Chondrocyte (in vitro differentiated cells): Measurements from ENCODE around the gene RSRC1. TPM values are rescaled to one million over a fixed set of nuclear protein-coding genes. Genes with fewer than 3 reads are reported as not detected.
"Not testable (repeated sequence)": the region's sequence is repeated elsewhere in the genome, so short reads cannot be mapped to it uniquely, and the experiment has no call there.

Source experiments
- DNase-seq: peaks from one replicate; pipeline ENCODE4 v3.0.0; 2021; ENCODE audit warnings: mixed read lengths, low spot score
- H3K27ac Mint-ChIP-seq: one replicate; pipeline ENCODE4 v1.8.0; 2021; ENCODE audit warnings: mild to moderate bottlenecking, moderate library complexity, mixed read lengths; ENCODE audit not compliant: unreplicated experiment
- H3K27me3 Mint-ChIP-seq: 2 replicates; pipeline ENCODE4 v1.8.0; 2021; ENCODE audit warnings: low read depth, mixed read lengths
- H3K36me3 Mint-ChIP-seq: 2 replicates; pipeline ENCODE4 v1.8.0; 2021; ENCODE audit warnings: low read depth, mixed read lengths
- H3K4me1 Mint-ChIP-seq: 2 replicates; pipeline ENCODE4 v1.8.0; 2021; ENCODE audit warnings: low read depth, mild to moderate bottlenecking, mixed read lengths
- H3K4me3 Mint-ChIP-seq: one replicate; pipeline ENCODE4 v1.8.0; 2021; ENCODE audit warnings: mild to moderate bottlenecking, moderate library complexity, mixed read lengths; ENCODE audit not compliant: unreplicated experiment
- H3K9me3 Mint-ChIP-seq: 2 replicates; pipeline ENCODE4 v1.8.0; 2021; ENCODE audit warnings: low read depth, mixed read lengths
- total RNA-seq: library from RNA; stranded (reverse); gene quantifications from 3 replicates; pipeline ENCODE4 v1.2.1, GENCODE V29; 2021
- TF ChIP-seq, protein P1 (sequence below): fragments of 200-600 bp; sonication (generic); IDR thresholded peaks from 2 replicates; pipeline ENCODE4 v1.5.0; 2021; ENCODE audit warnings: antibody characterized with exemption, mild to moderate bottlenecking, moderate library complexity

The RSRC1 gene
- total RNA-seq, 1 donor from 2014 or later: 23.5 TPM

DNA sequence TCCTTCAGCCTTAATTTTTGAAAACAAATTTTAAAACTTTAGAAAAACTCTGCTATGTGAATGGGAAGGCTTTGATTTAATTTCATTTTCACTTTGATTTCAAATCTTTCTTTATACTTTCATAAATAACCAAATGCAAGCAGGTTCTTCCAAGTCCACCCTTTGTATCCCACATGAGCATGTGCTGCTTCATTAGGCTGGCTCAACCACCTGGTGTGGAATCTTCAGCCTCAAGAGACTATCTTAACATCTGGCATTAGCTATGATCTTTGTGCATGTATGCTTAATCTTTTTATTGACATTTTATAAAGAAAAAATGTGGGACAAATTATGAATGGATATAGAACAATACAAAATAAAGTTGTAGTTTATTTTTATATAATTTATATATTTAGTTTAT is 379.3 kb downstream of the RSRC1 start:
- Mint-ChIP-seq H3K27ac (no peak overlapping the region), H3K27me3 (no peaks in the 10 kb centered on the region), H3K4me1 (peaks cover 5% of the 10 kb centered on the region)

DNA sequence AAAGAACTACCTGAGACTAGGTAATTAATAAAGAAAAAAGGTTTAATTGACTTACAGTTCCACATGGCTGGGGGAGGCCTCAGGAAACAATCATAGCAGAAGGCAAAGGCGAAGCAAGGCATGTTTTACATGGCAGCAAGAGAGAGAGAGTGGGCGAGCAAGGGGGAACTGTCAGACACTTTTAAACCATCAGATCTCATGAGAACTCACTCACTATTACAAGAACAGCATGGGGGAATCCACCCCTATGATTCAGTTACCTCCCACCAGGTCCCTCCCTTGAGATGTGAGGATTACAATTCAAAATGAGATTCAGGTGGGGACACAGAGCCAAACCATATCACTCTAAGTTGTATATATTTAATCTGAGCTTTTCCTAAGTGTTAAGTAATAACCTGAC is 382.1 kb downstream of the RSRC1 start:
- no peak overlapping the region for H3K4me3 Mint-ChIP-seq
- H3K9me3 Mint-ChIP-seq: no peaks in the 10 kb centered on the region
- no peaks in the 10 kb centered on the region for H3K36me3 Mint-ChIP-seq
- H3K4me1 Mint-ChIP-seq: no peaks in the 10 kb centered on the region
- H3K27ac Mint-ChIP-seq: no peak overlapping the region
- DNase-seq: no peak
- no peaks in the 10 kb centered on the region for H3K27me3 Mint-ChIP-seq
- TF ChIP-seq, protein P1, sequence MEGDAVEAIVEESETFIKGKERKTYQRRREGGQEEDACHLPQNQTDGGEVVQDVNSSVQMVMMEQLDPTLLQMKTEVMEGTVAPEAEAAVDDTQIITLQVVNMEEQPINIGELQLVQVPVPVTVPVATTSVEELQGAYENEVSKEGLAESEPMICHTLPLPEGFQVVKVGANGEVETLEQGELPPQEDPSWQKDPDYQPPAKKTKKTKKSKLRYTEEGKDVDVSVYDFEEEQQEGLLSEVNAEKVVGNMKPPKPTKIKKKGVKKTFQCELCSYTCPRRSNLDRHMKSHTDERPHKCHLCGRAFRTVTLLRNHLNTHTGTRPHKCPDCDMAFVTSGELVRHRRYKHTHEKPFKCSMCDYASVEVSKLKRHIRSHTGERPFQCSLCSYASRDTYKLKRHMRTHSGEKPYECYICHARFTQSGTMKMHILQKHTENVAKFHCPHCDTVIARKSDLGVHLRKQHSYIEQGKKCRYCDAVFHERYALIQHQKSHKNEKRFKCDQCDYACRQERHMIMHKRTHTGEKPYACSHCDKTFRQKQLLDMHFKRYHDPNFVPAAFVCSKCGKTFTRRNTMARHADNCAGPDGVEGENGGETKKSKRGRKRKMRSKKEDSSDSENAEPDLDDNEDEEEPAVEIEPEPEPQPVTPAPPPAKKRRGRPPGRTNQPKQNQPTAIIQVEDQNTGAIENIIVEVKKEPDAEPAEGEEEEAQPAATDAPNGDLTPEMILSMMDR: no peak

More for the DNA sequence above, 379.3 kb downstream of the RSRC1 start:
- no peak overlapping the region for H3K4me3 Mint-ChIP-seq
- TF ChIP-seq, protein P1: no peak
- H3K36me3 Mint-ChIP-seq: no peaks in the 10 kb centered on the region
- no peak for DNase-seq
- no peaks in the 10 kb centered on the region for H3K9me3 Mint-ChIP-seq

DNA sequence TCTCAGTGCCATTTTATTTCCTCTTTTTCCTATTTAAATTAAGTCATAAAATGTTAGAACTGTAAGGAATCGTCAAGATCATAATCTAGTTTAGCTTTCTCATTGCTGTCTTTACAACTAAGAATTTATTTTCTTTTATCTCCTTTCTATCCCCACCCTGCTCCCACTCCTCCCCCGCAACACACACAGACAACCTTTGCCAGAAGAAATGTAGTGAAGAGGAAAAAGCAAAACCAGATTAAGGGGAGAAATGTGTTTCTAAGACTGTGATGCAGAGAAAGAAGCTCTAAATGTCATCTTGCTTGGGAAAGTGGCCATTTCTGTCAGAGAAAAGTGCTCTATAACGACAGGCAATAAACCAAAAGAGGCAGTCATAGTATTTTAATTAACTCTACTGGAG is 382.8 kb downstream of the RSRC1 start:
- H3K27ac Mint-ChIP-seq: no peak overlapping the region
- no peaks in the 10 kb centered on the region for H3K27me3 Mint-ChIP-seq
- TF ChIP-seq, protein P1: no peak
- no peaks in the 10 kb centered on the region for H3K4me1 Mint-ChIP-seq
- no peaks in the 10 kb centered on the region for H3K36me3 Mint-ChIP-seq
- DNase-seq: no peak
- H3K9me3 Mint-ChIP-seq: peaks cover 2% of the 10 kb centered on the region
- no peak overlapping the region for H3K4me3 Mint-ChIP-seq

DNA sequence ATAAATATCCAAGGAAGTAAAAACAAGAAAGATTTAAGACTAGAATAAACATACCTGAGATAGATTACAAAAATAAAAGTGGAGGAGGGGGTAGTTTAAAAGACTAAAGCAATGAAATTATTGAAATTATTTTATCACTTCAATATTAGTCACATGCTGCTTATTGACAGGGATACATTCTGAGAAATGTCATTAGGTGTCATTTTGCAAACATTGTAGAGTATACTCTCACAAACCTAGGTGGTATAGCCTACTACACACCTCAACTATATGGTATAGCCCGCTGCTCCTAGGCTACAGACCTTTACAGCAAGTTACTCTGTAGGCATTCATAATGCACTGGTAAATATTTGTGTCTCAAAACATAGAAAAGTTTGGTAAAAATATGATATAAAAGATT is 384.0 kb downstream of the RSRC1 start:
- H3K27me3 Mint-ChIP-seq: no peaks in the 10 kb centered on the region
- H3K4me3 Mint-ChIP-seq: no peak overlapping the region
- H3K36me3 Mint-ChIP-seq: no peaks in the 10 kb centered on the region
- TF ChIP-seq, protein P1: no peak
- no peak overlapping the region for H3K27ac Mint-ChIP-seq
- DNase-seq: no peak
- H3K9me3 Mint-ChIP-seq: peaks cover 13% of the 10 kb centered on the region
- no peaks in the 10 kb centered on the region for H3K4me1 Mint-ChIP-seq

DNA sequence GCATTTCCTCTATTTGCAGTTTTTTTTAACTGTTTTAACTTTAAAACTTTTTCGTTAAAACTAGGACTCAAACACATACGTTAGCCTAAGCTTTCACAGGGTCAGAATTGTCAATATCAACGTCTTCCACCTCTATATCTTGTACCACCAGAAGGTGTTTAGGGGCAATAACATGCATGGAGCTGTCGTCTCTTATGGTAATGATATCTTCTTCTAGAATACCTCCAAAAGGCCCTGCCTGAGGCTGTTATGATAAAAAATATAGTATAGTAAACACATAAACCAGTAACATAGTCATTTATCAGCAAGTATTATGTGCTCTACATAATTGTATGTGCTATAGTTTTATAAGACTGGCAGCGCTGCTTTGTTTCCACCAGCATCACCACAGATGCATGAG is 384.8 kb downstream of the RSRC1 start:
- Mint-ChIP-seq H3K9me3 (peaks cover 18% of the 10 kb centered on the region), H3K4me1 (no peaks in the 10 kb centered on the region), H3K27ac (no peak overlapping the region), H3K36me3 (no peaks in the 10 kb centered on the region), H3K27me3 (no peaks in the 10 kb centered on the region), H3K4me3 (no peak overlapping the region)
- TF ChIP-seq, protein P1: no peak
- DNase-seq: no peak

DNA sequence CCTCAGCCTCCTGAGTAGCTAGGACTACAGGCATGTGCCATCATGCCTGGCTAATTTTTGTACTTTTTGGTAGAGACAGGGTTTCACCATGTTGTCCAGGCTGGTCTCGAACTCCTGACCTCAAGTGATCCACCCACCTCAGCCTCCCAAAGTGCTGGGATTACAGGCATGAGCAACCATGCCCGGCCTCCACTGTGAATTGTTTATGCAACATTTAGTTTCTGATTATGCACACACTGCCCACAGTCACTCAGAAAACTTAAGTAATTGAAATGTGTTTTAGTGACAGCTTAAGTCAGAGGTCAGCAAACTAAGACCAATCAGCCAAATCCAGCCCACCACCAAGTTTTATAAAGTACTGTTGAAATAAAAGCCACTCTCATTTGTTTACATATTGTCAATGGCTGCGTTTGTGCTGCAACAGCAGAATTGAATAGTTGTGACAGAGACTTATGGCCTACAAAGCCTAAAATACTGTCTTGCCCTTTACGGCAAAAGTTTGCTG is 385.6 kb downstream of the RSRC1 start:
- not testable (repeated sequence) for H3K36me3 Mint-ChIP-seq, DNase-seq, H3K4me1 Mint-ChIP-seq, H3K4me3 Mint-ChIP-seq, H3K27ac Mint-ChIP-seq, H3K27me3 Mint-ChIP-seq
- H3K9me3 Mint-ChIP-seq: peaks cover 25% of the 10 kb centered on the region
